SH-SY5Y (cell line): ENCODE data around the gene ABCC4.

ENCODE experiments used
- GATA2 ChIP-seq: IDR thresholded peaks from 2 replicates; pipeline ENCODE4 v1.6.1; 2011; ENCODE audit warnings: mild to moderate bottlenecking, low read depth, low read length
- GATA3 ChIP-seq: IDR thresholded peaks from 2 replicates; pipeline ENCODE4 v1.6.1; 2011; ENCODE audit warnings: low read depth, mild to moderate bottlenecking, low read length, moderate library complexity

DNA sequence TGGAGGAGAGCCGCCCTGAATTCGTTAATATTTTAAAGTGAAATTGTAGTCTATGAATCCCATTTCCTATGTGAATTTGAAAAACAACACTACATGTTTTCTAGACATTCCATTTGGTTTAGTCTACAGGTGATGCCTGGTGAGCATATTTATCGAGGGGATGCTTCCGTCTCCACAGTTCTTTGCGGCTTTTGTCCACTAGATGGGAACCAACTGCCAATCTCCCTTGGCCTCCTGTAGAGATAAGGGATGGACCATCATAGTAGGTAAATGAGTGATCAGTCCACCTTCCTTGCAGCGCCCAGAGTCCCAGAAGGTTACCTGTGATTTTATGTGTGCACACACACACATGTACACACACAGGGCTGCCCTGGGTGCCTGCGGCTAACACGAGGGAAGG is 299.1 kb downstream of the ABCC4 start:
- TF ChIP-seq GATA3: no peak
- TF ChIP-seq GATA2: no peak
